GM19023 (cell line): ENCODE data around the gene CCDC71L.

ENCODE experiments used
- ATAC-seq: cut with Tn5 transposase; IDR thresholded peaks from one replicate; pipeline ENCODE4 v1.9.1; 2021; ENCODE audit warnings: mild to moderate bottlenecking, moderate library complexity; ENCODE audit not compliant: unreplicated experiment

CCDC71L gene

DNA sequence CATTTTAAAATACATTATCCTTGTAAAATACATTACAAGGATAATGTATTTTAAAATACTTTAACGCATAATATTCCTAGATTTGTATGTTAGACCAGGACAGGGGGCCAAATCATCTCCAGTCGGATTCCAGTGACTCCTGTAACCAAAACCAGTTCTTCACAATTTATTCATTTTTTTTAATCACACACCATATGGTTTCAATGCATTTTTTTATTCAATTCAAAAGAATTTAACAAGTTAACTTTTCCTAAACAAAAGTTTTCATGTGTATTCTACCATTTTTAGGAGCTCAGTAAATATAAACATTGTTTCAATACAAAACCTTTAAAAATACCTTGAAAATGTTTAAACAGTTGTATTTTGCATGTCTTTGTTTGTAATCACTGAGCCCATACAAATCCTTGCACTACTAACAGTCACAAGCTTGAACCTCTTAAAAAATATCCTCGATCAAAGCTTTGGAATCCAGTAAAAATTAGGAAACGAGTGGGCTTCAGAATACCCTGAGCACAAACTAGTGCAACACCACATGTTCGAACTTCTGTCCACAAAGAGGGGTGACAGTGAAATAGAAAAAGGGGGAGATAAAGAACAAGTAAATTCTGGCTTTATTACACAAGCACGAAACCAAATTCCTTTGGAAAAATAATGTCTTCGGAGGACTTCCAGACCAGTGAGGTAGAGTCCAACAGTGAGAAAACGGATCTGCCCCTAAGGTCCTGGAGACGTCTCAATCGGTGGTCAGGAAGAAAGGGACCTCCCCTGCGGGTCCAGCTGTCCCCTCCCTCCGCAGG is 1.6 kb downstream of the CCDC71L start:
- no peak for ATAC-seq

DNA sequence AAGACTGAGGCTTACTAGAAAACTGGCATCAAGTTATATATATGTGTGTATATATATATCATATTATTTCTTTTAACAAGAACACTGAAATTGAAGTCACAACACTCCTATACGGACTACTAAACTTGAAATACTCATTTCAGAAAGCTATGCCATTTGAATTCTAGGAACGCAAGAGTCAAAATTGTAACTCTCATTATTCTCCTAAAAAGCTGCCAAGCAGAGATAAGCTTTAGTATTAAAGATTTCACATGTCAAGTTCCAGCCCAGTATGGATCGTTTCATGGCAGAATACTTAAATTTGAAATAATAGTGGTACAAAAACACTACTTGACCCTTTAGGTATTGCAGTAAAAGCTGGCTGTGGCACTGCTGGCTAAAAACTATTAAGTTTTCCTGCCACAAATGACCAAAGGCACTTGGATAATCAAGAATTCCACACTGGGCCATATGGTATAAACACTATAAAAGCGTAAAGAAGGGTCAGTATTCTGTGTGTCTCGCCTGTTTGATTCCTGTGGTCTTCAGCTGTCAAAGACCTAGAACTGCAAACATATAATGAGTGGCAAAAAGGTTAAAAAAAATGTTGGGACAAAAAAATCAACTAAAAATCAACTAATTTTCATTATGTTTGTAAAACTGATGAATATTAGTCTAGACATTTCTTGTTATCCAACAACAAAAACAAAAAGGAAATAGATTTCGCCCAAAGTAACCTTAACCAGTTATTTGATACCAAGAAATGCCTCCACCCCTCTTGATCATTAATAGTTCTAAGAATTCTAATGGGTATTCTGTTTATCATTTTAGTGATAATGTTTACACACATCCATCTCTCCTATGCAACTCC is 2.4 kb downstream of the CCDC71L start:
- no peak for ATAC-seq

DNA sequence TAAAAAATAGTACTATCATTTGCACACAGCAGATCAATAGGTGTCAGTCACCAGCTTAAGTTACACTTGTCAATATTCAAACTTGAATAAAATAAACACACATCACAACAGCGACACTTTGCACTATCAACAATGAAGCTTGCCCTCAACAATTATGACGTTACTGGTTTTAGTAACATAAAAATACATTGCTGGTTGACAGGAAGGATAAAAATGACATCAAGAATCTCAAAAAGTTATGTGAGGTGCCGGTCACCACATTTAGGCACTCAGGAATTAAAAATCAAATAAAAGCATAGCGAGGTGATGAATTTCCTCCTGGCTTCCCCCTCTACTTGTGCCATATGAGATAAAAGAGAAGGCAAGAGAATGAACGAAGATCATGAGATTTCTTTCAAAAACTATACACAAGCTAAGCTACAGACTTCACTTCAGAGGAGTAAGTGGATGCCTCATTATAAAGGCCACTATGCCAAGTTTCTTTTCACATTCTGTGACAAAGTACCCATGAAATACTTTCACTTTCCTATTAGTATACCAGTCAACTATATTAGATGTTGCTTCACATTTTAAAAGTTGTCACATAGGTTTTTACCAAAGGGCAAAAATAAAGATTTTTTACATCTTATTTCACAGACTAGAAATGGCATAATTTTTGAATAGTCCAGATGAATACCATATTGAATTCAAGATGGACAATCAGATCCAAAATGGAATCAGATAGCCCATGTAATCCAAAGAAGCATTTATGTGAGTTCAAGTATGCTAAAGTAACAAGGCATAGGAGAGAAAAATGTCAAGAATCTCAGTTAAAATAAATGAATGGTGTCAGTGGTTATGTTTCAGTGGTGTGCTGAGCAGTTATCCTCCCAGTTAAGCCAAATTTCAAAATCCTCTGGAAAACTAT is 3.6 kb downstream of the CCDC71L start:
- ATAC-seq = no peak

DNA sequence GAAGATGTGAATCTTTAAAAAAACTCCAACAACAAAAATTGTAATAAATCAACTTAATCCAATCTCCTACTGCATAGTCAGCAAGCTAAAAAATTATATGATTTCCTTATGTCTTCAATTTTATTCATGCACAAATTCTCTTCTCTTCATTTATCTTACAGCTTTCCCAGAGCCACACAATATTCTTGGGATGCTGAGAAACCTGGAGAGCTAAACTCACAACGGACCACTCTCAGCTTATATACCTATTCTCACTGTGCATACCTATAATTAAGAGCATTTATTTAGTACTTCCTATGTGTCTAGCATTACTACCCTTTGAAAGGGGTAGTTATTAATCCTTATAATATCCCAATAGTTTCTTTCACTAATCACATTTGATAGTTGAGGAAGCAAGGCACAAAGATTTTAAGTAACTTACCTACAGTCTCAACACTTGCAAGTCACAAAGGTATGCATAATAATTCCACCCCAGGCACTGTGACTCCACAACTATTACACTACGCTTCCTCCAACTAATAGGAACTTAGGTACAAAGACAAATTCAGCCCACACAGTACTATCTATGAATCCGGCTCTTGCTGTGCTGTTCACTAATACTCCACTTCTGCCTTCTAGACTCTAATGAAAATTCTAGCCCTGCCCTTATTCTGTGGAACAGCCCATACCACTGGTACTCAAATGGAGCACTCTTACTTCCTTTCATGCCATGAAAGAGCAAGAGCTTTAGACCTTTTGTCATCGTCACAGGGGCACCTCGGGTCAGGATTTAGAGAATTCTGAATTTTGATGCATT is 5.1 kb downstream of the CCDC71L start:
- ATAC-seq = no peak

DNA sequence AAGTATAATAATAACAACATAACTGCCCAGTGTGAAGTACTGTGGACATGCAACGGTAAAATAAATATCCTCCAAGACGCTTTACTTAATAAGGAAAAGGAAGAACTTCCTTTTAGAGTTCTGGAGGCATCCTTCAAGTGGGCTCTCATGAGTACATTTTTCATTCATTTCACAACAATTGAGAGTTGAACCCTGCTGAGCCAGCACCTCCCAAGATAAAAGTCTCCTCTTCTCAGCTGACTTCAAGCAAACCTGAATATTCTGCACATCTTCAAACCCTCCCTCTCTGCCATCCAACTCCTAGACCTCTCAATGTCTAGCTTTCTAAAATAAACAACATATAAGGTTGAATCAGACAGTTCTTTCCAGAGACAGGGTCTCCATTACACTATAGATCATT is 7.5 kb downstream of the CCDC71L start:
- ATAC-seq = no peak

DNA sequence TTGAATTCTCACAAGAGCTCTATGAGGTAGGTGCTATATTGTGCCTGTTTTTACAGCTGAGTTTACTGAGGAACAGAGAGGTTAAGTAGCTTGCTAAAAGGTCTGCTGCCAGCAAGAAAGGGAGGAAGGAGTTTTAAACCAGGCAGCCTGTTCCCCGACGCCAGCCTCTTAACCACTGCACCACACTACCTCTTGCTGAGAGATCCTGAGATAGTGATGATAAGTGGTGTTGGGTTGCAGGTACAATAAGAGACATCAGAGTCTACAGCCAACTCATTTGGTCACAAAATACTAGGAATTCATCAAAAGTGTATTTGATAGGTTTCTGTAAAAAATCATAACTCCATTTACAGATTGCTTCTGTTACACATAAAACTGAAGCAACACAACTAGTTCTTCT is 8.0 kb downstream of the CCDC71L start:
- ATAC-seq = no peak

DNA sequence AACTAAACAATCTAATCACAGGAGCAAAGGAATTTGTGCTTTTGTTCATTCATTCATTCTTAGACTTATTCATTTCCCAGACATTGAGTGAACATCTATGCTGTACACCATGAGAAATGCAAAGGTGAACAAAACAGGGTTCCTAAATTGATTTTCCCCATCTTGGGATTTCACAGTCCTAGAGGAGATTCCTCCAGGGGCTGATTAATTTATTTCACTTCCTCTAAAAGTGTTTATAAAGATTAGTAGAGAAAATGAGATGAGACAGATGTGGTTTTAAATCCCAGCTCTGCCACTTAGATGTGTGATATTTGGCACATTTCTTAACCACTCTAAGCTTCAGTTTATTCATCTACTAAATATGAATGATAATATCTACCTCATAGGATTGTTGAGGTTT is 8.9 kb downstream of the CCDC71L start:
- ATAC-seq = no peak

DNA sequence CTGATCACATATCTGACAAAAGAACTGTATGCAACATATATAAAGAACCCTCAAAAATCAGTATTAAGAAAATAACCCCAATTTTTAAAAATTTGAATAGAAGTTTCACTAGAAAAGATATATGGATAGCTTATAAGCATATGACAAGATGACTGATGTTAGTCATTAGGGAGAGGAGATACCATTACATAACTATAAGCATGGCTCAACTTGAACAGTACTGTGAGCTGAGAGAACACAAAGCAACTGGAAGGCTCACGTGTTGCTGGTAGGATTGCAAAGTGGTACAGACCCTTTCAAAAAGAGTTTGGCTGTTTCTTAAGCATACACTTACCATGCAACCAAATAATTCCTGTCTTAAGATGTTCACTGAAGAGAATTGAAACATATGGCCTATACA is 14.7 kb downstream of the CCDC71L start:
- ATAC-seq = no peak

DNA sequence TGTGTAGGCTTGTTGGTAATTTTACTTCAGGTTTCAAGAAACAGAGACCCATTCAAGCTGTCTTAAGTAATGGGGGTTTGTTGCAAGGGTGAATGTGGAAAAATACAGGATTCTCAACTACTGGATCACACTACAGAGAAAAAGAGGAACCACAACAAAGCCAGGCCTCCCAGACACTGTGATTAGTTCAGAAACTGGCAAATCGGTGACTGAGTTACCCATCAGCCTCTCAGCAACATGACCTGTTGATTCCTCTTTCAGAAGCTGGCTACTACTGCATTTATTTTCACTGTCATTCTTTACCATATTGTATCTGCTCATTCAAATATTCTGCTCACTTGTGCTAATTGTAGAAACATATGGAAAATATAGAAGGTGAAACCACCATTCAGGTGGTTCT is 16.0 kb downstream of the CCDC71L start:
- ATAC-seq = no peak

DNA sequence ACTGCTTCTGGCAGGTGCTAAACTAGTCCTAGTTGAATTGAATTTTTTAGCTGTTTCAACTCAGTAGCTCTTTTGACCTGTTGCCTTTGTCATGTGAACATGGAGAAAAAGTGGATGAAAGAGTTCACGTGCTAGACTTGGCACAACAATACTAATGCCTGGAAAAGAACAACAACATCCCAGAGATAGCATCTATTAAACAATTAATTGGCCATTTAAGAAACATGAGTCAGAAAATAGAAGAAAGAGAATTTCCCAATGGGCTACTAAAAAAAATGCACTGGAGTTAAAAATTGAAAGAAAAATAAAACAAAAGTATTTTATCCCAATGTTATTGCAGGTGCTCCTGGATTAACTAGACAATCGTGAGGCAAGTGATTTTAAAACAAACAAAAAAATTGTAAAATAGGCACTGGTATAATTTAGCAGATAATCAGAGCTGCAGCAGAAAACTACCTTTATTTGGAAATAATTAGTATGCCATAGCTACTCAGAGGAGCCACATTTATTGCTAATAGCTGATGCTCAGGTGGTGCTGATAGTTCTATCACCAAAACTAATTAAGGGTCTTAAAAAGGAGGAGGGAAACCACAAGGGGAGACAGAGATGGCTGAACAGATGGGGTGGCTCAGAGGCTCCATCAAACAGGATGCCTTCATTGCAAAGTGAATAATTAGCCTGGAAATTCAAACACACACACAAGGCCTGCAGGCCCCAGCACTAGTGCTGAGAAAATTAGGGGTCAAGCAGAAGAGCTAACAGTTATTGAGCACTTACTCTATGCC is 17.6 kb downstream of the CCDC71L start:
- no peak for ATAC-seq

DNA sequence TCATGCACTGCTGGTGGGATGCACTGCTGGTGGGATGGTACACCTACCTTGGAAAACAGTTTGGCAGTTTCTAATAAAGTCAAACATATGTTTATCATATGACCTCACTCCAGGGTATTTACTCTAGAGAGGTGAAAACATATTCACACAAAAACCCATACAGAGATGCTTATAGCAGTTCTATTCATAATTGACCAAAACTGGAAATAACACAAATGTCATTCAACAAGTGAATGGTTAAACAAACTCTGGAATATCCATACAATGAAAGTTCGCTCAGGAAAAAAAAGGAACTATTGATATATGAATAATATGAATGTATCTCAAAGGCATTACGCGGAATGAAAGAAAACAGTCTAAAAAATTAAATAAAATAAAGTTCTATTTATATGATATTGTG is 19.5 kb downstream of the CCDC71L start:
- no peak for ATAC-seq

DNA sequence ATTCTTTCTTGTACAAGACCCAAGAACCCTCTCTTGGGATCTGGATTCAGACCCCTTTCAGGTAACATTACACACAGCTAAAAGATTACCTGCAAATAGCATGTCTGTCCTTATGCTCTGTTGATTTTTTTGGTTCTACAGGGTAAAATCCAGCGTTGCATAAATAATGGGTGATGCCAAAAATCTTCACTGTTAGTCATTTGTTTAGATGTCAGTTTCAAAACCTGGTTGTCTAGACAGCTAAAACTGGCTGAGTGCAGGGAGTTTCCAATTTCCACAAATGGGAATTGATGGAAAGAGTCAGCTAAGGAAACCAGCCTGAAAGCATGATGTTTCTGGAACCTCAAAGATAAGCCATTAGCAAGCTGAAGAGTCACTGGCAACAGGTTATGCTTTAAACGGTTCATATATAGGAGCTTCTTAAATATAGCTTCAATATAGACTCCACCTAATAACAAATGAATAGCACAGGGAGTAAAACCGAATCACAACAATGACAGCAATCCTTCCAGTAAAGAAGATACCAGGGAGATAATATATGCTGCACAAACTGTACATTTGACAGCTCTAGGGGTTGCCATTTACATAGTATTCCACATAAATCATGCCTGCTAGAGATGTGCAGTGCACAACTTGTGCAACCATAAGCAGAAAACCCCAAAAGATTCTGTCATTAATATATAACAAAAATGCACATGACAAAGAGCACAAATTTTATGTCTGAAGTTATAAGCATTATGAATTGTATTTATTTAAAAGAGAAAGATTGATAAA is 20.4 kb downstream of the CCDC71L start:
- ATAC-seq = no peak

DNA sequence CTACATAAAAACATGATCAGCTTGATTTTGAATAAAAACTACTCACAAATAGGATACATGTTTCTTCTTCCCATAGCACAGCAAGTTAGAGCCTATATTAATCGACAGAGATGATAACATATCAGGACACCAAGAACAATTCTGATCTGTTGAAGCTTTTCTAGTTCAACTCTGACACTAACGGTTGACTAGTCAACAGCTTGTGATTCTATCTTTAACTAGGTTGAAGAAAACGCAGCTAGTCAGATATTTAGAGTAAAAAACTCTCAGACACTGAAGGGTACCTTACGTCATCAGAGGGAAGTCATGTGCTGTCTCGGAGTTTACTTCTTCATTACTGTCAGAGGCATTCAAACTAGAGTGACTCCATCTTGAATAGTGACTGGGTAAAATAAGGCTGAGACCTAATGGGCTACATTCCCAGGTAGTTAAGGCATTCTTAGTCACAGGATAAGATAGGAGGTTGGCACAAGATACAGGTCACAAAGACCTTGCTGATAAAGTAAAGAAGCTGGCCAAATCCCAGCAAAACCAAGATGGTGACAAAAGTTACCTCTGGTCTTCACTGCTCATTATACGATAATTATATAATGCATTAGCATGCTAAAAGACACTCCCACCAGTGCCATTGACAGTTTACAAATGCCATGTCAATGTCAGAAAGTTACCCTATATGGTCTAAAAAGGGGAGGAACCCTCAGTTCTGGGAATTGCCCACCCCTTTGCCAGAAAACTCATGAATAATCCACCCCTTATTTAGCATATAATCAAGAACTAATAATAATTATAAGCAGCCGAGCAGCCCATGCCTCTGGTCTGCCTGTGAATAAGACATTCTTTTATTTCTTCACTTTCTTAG is 21.3 kb downstream of the CCDC71L start:
- ATAC-seq = no peak

DNA sequence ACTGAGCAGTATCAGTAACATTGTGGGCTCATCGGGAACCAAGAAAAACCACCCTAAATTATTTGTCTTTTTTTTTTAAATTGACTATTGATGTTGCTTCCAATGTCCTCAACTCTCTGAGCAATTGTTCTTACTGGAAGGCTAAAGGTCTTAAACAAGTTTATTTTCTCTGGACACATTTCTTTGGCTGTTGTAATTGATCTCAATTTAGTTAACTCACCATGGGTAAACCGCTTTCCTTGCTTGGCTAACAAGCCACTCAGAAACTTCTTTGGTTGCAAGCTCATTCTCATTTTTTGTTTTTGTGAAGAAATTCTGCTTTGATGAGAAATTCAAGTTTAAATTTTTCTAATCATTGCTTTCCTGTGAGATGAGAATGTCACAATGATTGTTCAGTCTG is 25.5 kb downstream of the CCDC71L start:
- ATAC-seq = no peak

DNA sequence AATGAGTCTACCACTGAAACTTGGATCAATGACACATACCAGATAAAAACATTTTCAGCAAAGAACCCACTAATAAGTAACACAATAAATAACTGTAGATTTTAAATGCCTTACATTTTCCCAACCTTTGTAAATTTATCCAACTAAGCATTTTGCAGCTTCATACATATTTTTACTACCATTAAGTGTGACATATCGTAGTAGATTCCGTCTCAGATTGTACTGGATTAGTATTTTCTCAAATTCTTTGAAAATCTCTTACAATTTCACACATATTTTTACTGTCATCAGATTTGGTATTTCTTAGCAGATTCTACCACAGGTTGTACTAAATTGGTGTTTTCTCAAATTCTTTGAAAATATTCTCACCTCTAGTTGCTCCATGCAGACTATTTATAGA is 26.0 kb downstream of the CCDC71L start:
- no peak for ATAC-seq

DNA sequence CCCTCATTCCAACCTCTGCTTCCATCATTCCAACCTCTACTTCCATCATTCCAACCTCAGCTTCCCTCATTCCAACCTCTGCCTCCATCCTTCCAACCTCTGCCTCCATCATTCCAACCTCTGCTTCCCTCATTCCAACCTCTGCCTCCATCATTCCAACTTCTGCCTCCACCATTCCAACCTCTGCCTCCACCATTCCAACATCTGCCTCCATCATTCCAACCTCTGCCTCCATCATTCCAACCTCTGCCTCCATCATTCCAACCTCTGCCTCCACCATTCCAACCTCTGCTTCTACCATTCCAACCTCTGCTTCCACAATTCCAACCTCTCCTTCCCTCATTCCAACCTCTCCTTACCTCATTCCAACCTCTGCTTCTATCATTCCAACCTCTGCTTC is 30.3 kb downstream of the CCDC71L start:
- ATAC-seq = no peak

DNA sequence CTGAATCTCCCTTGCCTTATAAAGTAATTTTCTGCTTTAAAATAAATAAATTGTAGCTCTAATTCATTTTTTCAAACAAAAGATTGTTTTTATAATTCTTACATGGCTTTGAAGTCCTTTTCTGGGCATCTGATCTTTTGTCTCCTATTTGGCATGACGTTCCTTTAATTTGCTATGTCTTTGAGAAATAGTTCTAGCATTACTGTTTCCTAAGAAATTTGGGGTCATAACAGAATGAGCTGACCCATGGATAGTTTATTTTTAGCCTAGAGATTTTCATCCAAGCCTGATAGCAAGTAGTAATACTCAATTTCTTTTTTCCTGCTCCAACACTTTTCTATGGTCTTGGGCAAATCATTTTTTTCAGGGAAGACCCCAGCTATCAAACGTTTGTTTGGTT is 31.4 kb downstream of the CCDC71L start:
- ATAC-seq = no peak
